Panc1 (cell line): Measurements from ENCODE around the gene ZP1. TPM values are rescaled to one million over a fixed set of nuclear protein-coding genes. Genes with fewer than 3 reads are reported as not detected.

Experiments
- ATAC-seq: fragments of 200-7000 bp; cut with Tn5 transposase; 2 replicates; pipeline ENCODE4 v1.9.1; 2020; ENCODE audit warnings: mild to moderate bottlenecking, moderate library complexity
- BruUV-seq: library from RNA; stranded (reverse); fragments of 400-500 nt; replicated peaks from 2 replicates; lab custom pipeline; 2021; lab: Mats Ljungman, UMichigan
- CTCF ChIA-PET: fragments of 300-600 bp; sonication (Branson Sonifier 250); formaldehyde crosslinking; loops from one replicate; lab custom pipeline; 2022; ENCODE audit warnings: antibody characterized with exemption; lab: Charles Lee
- POLR2A ChIA-PET: fragments of 300-600 bp; sonication (Branson Sonifier 250); formaldehyde crosslinking; loops from one replicate; lab custom pipeline; 2022; ENCODE audit warnings: antibody characterized with exemption; lab: Charles Lee
- DNase-seq: peaks from one replicate; pipeline ENCODE4 v3.0.0-alpha.2; 2010; ENCODE audit warnings: low read depth, low spot score
- H3K27ac ChIP-seq: 2 replicates; pipeline ENCODE4 v1.5.1; 2011; ENCODE audit warnings: mild to moderate bottlenecking, low read length, inconsistent platforms
- H3K27me3 ChIP-seq: fragments of 200-500 bp; sonication (Bioruptor generic); 2 replicates; pipeline ENCODE4 v1.6.0; 2014; ENCODE audit warnings: low read length, inconsistent platforms; ENCODE audit not compliant: control insufficient read depth, insufficient read depth
- H3K36me3 ChIP-seq: fragments of 200-500 bp; sonication (Bioruptor generic); 2 replicates; pipeline ENCODE4 v1.5.1; 2014; ENCODE audit warnings: inconsistent platforms, mild to moderate bottlenecking, low read length, moderate library complexity; ENCODE audit not compliant: control insufficient read depth, insufficient read depth
- H3K4me1 ChIP-seq: 2 replicates; pipeline ENCODE4 v1.5.1; 2011; ENCODE audit warnings: inconsistent platforms, mild to moderate bottlenecking, low read length, moderate library complexity; ENCODE audit not compliant: control insufficient read depth, insufficient read depth
- H3K4me3 ChIP-seq, 2 experiments: 2 replicates each; pipeline ENCODE4 v1.5.1; 2011 to 2012; ENCODE audit warnings: low read depth in 2 of 2, low read length in 2 of 2, mild to moderate bottlenecking in 2 of 2, inconsistent platforms in 1 of 2, moderate library complexity in 1 of 2
- H3K9me3 ChIP-seq: fragments of 200-500 bp; sonication (Bioruptor generic); 2 replicates; pipeline ENCODE4 v1.5.1; 2014; ENCODE audit warnings: low read depth, mild to moderate bottlenecking, inconsistent platforms, low read length, moderate library complexity; ENCODE audit not compliant: control insufficient read depth, insufficient read depth
- POLR2AphosphoS5 ChIP-seq: IDR thresholded peaks from 2 replicates; pipeline ENCODE4 v1.6.1; 2012; ENCODE audit warnings: mild to moderate bottlenecking, low read depth, low read length, moderate library complexity
- SIN3A ChIP-seq: IDR thresholded peaks from 2 replicates; pipeline ENCODE4 v1.6.1; 2012; ENCODE audit warnings: low read depth, mild to moderate bottlenecking, low read length, moderate library complexity, borderline replicate concordance; ENCODE audit not compliant: insufficient read depth
- TCF7L2 ChIP-seq: IDR thresholded peaks from 2 replicates; pipeline ENCODE4 v1.6.1; 2011; ENCODE audit warnings: mild to moderate bottlenecking, low read depth, low read length, inconsistent platforms
- in situ Hi-C: cut with HindIII; loops from 2 replicates; pipeline ENCODE4 v1.10.0; 2016; ENCODE audit warnings: low sequenced_read_pairs, low pct_unique_long_range_greater_than_20kb
- intact Hi-C: fragments of 100-400 bp; cut with micrococcal nuclease; formaldehyde crosslinking; loops from one replicate; pipeline ENCODE4 v1.10.0; 2022; ENCODE audit not compliant: unreplicated experiment
- total RNA-seq: library from RNA; stranded (reverse); gene quantifications from one replicate; pipeline ENCODE4 v1.2.1, GENCODE V29; 2021; ENCODE audit not compliant: unreplicated experiment
- TF ChIP-seq, protein P1 (sequence below), 2 experiments: IDR thresholded peaks; 2 replicates each; pipeline ENCODE4 v1.6.1; 2011 to 2012; ENCODE audit warnings: low read depth in 2 of 2, control low read depth in 1 of 2, low read length in 1 of 2, mild to moderate bottlenecking in 1 of 2, moderate library complexity in 1 of 2; ENCODE audit not compliant: insufficient read depth in 1 of 2
- TF ChIP-seq, protein P2 (sequence below): fragments of 450-650 bp; IDR thresholded peaks from 2 replicates; pipeline ENCODE4 v1.5.1; 2017; ENCODE audit warnings: mild to moderate bottlenecking

Gene ZP1
- total RNA-seq, 1 experiment from 2014 or later: not detected

DNA sequence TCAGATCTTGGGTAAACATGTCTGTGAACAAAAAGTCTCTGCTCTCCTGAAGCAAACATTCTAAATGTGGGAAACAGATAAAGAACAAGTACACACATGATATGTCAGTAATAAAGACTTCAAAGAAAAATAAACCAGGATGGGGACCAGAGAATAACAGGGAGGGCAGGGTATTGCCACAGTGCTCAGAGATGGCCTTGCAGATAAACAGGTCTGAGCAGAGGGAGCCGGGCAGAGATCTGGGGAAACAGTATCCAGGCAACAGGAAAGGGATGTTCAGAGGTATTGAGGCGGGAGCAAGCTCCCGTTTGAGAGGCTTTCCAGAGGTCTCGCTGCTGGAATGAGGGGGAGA lies 22.5 kb upstream of the ZP1 start:
- ChIA-PET POLR2A (no interaction called here), CTCF (no interaction called here)
- TF ChIP-seq POLR2AphosphoS5 (no peak), SIN3A (no peak), TCF7L2 (no peak)
- TF ChIP-seq, protein P1, sequence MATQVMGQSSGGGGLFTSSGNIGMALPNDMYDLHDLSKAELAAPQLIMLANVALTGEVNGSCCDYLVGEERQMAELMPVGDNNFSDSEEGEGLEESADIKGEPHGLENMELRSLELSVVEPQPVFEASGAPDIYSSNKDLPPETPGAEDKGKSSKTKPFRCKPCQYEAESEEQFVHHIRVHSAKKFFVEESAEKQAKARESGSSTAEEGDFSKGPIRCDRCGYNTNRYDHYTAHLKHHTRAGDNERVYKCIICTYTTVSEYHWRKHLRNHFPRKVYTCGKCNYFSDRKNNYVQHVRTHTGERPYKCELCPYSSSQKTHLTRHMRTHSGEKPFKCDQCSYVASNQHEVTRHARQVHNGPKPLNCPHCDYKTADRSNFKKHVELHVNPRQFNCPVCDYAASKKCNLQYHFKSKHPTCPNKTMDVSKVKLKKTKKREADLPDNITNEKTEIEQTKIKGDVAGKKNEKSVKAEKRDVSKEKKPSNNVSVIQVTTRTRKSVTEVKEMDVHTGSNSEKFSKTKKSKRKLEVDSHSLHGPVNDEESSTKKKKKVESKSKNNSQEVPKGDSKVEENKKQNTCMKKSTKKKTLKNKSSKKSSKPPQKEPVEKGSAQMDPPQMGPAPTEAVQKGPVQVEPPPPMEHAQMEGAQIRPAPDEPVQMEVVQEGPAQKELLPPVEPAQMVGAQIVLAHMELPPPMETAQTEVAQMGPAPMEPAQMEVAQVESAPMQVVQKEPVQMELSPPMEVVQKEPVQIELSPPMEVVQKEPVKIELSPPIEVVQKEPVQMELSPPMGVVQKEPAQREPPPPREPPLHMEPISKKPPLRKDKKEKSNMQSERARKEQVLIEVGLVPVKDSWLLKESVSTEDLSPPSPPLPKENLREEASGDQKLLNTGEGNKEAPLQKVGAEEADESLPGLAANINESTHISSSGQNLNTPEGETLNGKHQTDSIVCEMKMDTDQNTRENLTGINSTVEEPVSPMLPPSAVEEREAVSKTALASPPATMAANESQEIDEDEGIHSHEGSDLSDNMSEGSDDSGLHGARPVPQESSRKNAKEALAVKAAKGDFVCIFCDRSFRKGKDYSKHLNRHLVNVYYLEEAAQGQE (IDR thresholded peaks at IDR 0.05; ENCODE audit: insufficient read depth in 1 of 2, low read depth in 2 of 2, low read length in 1 of 2): no peak
- TF ChIP-seq, protein P2, sequence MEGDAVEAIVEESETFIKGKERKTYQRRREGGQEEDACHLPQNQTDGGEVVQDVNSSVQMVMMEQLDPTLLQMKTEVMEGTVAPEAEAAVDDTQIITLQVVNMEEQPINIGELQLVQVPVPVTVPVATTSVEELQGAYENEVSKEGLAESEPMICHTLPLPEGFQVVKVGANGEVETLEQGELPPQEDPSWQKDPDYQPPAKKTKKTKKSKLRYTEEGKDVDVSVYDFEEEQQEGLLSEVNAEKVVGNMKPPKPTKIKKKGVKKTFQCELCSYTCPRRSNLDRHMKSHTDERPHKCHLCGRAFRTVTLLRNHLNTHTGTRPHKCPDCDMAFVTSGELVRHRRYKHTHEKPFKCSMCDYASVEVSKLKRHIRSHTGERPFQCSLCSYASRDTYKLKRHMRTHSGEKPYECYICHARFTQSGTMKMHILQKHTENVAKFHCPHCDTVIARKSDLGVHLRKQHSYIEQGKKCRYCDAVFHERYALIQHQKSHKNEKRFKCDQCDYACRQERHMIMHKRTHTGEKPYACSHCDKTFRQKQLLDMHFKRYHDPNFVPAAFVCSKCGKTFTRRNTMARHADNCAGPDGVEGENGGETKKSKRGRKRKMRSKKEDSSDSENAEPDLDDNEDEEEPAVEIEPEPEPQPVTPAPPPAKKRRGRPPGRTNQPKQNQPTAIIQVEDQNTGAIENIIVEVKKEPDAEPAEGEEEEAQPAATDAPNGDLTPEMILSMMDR: no peak
- H3K9me3 ChIP-seq: no peaks in the 10 kb centered on the region
- DNase-seq (no peak), ATAC-seq (no peak)
- H3K27me3 ChIP-seq: no peaks in the 10 kb centered on the region
- H3K4me1 ChIP-seq: peaks cover 25% of the 10 kb centered on the region
- H3K4me3 ChIP-seq: peak overlapping the region; percentile 89 to 91; a peak in 3 of 4 replicates
- intact Hi-C loops: no loop called here
- in situ Hi-C loops: no loop called here
- BruUV-seq: no TSS peak
- H3K36me3 ChIP-seq: peaks cover 4% of the 10 kb centered on the region
- no peak overlapping the region for H3K27ac ChIP-seq

DNA sequence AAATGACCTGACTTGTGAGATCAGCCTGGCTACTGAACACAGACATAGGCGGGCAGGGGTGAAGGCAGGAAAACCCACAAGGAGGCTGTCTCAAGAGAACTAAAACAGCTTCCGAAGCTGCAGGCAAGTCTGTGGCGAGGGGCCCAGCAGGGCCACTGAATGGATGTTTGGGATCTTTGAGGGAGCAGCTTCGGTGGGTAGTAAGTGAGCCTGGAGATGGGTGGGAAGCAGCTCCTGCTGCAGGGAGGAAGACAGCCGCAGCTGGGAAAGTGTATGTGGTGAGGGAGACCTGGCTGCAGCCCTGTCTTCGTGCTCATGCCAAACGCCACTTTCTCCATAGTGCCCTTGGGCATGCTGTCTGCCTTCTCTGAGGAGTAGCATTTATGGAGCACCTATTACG lies 22.0 kb upstream of the ZP1 start:
- CTCF ChIA-PET: no interaction called here
- POLR2A ChIA-PET: no interaction called here
- in situ Hi-C loops: no loop called here
- peaks cover 25% of the 10 kb centered on the region for H3K4me1 ChIP-seq
- ATAC-seq: no peak
- no peak overlapping the region; a peak in 1 of 4 replicates for H3K4me3 ChIP-seq
- DNase-seq: no peak
- H3K36me3 ChIP-seq: peaks cover 4% of the 10 kb centered on the region
- TF ChIP-seq POLR2AphosphoS5 (no peak), SIN3A (no peak), TCF7L2 (no peak)
- TF ChIP-seq, protein P2: no peak
- TF ChIP-seq, protein P1 (IDR thresholded peaks at IDR 0.05; ENCODE audit: insufficient read depth in 1 of 2, low read depth in 2 of 2, low read length in 1 of 2): no peak
- no peaks in the 10 kb centered on the region for H3K9me3 ChIP-seq
- H3K27ac ChIP-seq: no peak overlapping the region
- no peaks in the 10 kb centered on the region for H3K27me3 ChIP-seq
- intact Hi-C loops: no loop called here
- BruUV-seq: no TSS peak
